PC-3 (cell line): ENCODE results near the gene BLZF1.

Experiments used
- CTCF ChIP-seq: fragments of 300-600 bp; sonication (generic); conservative IDR thresholded peaks from 2 replicates; pipeline ENCODE4 v1.5.1; 2017; ENCODE audit warnings: antibody characterized with exemption, low read depth, mild to moderate bottlenecking, low read length
- EZH2 ChIP-seq: fragments of 300-600 bp; sonication (generic); IDR thresholded peaks from one replicate; pipeline ENCODE4 v1.6.1; 2017; ENCODE audit warnings: antibody characterized with exemption, mild to moderate bottlenecking, low read length; ENCODE audit not compliant: unreplicated experiment

GRCh38 chr1:169371404-169371803 lies 3.4 kb downstream of the BLZF1 start:
- TF ChIP-seq CTCF (no peak), EZH2 (no peak)
